ENCODE results near the gene PKN3.

DNA sequence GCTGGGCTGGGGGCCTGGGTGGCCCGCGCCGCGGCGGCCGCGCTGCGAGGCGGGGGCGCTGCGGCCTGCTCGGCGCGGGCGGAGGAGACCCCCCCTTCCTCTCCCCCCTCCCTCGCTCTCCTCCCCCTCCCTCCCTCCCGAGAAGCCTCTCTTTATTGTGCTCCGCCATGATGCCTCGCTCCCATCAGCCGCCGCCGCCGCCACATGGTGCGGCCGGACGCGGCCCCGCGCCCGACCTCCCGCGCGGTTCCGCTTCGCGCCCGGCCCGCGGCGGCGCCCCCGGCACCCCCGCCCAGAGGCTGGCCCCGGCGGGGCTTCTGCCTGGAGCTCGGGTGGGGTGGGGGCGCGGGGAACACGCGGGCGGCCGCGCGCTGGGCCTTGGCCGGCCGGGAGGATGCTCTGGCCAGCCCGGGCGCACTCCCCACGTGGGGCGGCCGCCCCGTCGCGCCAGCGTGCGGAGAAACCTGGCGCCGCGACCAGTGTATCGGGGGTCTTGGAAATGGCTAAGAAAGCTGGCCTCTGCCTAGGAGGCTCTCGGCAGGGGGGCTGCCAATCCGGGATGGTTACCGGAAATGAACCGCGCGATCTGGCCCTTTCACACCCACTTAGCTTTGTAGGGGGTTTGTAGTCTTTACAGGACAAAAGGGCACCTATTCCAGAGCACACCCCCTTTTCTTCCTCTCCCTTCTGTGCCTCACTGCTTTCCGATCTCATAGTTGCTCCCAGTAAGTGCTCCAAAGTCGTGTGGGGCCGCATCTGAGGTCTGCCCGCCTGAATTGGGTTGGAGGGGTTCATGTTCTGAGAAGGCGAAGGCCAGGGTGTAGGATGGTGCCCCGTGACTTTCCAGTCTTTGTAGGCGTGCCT is 12.3 kb upstream of the PKN3 start:
- no peak for TF ChIP-seq GATA3 (IDR thresholded peaks at IDR 0.05; ENCODE audit: low read depth, low read length)
- TF ChIP-seq GATA2 (IDR thresholded peaks at IDR 0.05; ENCODE audit: low read depth, low read length) = no peak

Data from SH-SY5Y (cell line).